Measurements from ENCODE around the gene DENND5A.

DNA sequence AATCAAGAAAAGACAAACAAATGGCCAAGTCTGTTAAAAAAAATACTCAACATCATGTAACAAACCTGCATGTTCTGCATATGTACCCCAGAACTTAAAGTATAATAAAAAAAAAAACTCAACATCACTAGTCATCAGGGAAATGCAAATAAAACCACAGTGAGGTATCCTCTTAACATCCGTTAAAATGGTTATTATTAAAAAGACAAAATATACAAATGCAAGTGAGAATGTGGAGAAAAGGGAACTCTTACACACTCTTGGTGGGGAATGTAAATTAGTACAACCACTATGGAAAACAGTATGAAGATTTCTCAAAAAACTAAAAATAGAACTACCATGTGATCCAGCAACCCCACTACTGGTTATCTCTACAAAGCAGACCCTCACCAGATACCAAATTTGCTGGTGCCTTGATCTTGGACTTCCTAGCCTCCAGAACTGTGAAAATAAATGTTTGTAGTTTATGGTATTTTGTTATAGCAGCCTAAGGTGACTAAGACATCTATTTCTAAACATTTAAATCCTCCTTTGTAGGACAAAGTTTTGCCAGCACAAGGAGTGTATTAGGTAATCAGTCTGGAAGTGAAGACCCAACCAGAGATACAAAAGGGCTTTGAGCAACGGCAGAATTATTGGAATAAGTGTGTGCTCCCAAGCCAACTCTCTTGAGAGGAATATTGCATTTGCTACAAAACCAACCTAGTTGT lies 141.4 kb downstream of the DENND5A start:
- TF ChIP-seq, protein P1, sequence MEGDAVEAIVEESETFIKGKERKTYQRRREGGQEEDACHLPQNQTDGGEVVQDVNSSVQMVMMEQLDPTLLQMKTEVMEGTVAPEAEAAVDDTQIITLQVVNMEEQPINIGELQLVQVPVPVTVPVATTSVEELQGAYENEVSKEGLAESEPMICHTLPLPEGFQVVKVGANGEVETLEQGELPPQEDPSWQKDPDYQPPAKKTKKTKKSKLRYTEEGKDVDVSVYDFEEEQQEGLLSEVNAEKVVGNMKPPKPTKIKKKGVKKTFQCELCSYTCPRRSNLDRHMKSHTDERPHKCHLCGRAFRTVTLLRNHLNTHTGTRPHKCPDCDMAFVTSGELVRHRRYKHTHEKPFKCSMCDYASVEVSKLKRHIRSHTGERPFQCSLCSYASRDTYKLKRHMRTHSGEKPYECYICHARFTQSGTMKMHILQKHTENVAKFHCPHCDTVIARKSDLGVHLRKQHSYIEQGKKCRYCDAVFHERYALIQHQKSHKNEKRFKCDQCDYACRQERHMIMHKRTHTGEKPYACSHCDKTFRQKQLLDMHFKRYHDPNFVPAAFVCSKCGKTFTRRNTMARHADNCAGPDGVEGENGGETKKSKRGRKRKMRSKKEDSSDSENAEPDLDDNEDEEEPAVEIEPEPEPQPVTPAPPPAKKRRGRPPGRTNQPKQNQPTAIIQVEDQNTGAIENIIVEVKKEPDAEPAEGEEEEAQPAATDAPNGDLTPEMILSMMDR (IDR thresholded peaks at IDR 0.05) = no peak
- TF ChIP-seq POLR2AphosphoS5 (IDR thresholded peaks at IDR 0.05) (no peak), EP300 (IDR thresholded peaks at IDR 0.05; ENCODE audit: low read depth) (no peak), POLR2A (IDR thresholded peaks at IDR 0.05) (no peak)
